Measurements from ENCODE around the gene SCML1.

The SCML1 gene

DNA sequence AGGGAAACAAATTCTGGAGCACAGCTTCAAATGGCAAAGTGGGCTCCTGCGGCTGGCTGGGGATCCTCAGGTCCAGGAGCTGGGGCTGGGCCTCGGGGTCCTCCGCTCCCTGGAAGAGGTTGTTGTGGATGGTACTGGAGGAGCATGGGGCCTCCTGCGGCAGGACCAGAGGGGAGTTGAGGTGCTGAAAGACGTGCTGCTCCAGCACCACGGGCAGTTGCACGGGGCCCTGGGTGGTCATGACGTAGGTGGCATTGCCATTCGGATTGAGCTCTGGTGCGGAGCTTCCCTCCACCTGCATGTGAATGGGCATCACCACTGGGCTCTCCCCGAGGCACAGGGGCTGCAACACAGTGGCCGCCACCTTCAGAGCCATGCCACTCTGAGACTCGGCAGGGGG, 64.1 kb downstream of the SCML1 start:
- DNase-seq = no peak

DNA sequence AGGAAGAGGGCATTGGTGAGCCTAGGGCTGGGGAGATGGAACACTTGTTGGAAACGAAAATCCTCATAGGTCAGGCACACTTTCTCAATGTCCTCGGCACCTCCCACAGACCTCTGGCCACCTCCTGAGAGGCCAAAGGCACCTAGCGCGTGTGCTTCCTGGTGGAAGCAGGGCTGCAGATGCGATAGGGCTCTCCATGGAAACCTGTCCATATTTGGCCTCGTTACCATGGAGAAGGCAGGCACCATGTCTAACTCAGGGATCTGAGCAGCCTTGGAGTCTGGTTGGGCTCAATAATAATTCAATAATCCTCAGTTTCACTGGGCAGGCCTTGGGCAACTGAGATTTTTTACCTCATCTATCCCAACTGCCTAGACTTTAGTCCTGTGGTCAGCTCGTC, 65.5 kb downstream of the SCML1 start:
- DNase-seq = no peak

DNA sequence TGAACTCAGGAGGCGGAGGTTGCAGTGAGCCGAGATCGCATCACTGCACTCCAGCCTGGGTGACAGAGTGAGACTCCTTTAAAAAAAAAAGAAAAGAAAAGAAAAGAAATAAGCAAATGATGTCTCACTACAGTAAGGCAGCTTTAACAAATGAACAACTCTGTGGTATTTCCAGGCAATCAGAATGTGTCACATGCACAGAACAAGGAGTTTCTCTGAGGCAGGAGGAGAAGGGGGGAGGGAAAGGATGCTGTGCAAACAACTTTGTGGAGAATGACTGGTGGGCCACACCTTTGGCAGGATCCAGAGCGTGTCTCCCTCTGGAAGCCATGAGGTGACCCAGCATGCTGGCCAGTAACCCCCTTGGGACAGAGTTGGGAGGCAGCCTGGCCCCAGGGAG, 66.2 kb downstream of the SCML1 start:
- no peak for DNase-seq
